KMS-11 (cell line): ENCODE measurements around the gene SPRR3.

Experiments used
- H2AFZ ChIP-seq: fragments of 200-600 bp; sonication (generic); 2 replicates; pipeline ENCODE4 v1.6.1; 2016; ENCODE audit warnings: antibody characterized with exemption, mixed run types, low read depth
- H3K27ac ChIP-seq: fragments of 200-600 bp; sonication (generic); 2 replicates; pipeline ENCODE4 v1.6.1; 2016; ENCODE audit warnings: mild to moderate bottlenecking, mixed run types
- H3K27me3 ChIP-seq: fragments of 200-600 bp; sonication (generic); 2 replicates; pipeline ENCODE4 v1.6.1; 2017; ENCODE audit warnings: mild to moderate bottlenecking, low read depth, mixed run types, moderate library complexity; ENCODE audit not compliant: insufficient read depth
- H3K36me3 ChIP-seq: fragments of 200-600 bp; sonication (generic); 2 replicates; pipeline ENCODE4 v1.6.1; 2017; ENCODE audit warnings: mild to moderate bottlenecking, mixed run types; ENCODE audit not compliant: insufficient read depth
- H3K4me1 ChIP-seq: fragments of 200-600 bp; sonication (generic); 2 replicates; pipeline ENCODE4 v1.6.1; 2016; ENCODE audit warnings: mild to moderate bottlenecking, low read depth, mixed run types; ENCODE audit not compliant: poor library complexity, severe bottlenecking
- H3K4me2 ChIP-seq: fragments of 200-600 bp; sonication (generic); 2 replicates; pipeline ENCODE4 v1.7.0; 2016; ENCODE audit warnings: mild to moderate bottlenecking, mixed run types
- H3K4me3 ChIP-seq: fragments of 200-600 bp; sonication (generic); IDR thresholded peaks from 2 replicates; pipeline ENCODE4 v1.6.1; 2017; ENCODE audit warnings: low read depth, low read length, mixed read lengths; ENCODE audit not compliant: insufficient read depth
- H3K79me2 ChIP-seq: fragments of 200-600 bp; sonication (generic); 2 replicates; pipeline ENCODE4 v1.6.1; 2016; ENCODE audit warnings: low read depth, mixed run types; ENCODE audit not compliant: insufficient read depth
- H3K9ac ChIP-seq: fragments of 200-600 bp; sonication (generic); 2 replicates; pipeline ENCODE4 v1.6.1; 2016; ENCODE audit warnings: mild to moderate bottlenecking, mixed run types
- H4K20me1 ChIP-seq: fragments of 200-600 bp; sonication (generic); 2 replicates; pipeline ENCODE4 v1.6.1; 2016; ENCODE audit warnings: mild to moderate bottlenecking, mixed run types; ENCODE audit not compliant: insufficient read depth
- TF ChIP-seq, protein P1 (sequence below): fragments of 200-600 bp; sonication (generic); conservative IDR thresholded peaks from 2 replicates; pipeline ENCODE4 v1.6.1; 2017; ENCODE audit warnings: low read depth, mild to moderate bottlenecking, antibody characterized with exemption, low read length, moderate library complexity, mixed read lengths

SPRR3 gene

DNA sequence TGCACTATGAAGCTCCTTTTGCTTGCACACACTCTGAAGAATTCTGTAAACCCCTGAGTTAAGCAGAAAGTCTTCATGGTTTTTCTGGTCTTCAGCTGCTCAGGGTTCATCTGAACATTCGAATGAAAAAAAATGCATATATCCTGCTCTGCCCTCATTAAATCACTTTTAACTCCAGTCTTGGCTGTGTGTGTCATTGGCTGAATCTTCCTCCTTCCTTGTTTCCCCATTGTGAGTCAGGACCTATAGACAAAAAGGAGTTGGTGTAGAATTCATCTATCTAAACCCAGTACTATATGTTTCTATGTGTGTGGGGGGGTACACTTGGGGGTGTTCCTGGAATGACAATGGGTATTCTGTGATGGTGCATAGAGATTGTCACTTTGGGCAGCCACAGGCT lies 22.9 kb downstream of the SPRR3 start:
- H3K27ac ChIP-seq: no peak overlapping the region
- no peak overlapping the region for H2AFZ ChIP-seq
- no peaks in the 10 kb centered on the region for H3K36me3 ChIP-seq
- no peaks in the 10 kb centered on the region for H3K4me1 ChIP-seq
- H4K20me1 ChIP-seq: no peaks in the 10 kb centered on the region
- H3K4me3 ChIP-seq: no peak overlapping the region
- H3K79me2 ChIP-seq: no peaks in the 10 kb centered on the region
- no peak overlapping the region for H3K9ac ChIP-seq
- no peaks in the 10 kb centered on the region for H3K27me3 ChIP-seq
- H3K4me2 ChIP-seq: no peak overlapping the region
- TF ChIP-seq, protein P1, sequence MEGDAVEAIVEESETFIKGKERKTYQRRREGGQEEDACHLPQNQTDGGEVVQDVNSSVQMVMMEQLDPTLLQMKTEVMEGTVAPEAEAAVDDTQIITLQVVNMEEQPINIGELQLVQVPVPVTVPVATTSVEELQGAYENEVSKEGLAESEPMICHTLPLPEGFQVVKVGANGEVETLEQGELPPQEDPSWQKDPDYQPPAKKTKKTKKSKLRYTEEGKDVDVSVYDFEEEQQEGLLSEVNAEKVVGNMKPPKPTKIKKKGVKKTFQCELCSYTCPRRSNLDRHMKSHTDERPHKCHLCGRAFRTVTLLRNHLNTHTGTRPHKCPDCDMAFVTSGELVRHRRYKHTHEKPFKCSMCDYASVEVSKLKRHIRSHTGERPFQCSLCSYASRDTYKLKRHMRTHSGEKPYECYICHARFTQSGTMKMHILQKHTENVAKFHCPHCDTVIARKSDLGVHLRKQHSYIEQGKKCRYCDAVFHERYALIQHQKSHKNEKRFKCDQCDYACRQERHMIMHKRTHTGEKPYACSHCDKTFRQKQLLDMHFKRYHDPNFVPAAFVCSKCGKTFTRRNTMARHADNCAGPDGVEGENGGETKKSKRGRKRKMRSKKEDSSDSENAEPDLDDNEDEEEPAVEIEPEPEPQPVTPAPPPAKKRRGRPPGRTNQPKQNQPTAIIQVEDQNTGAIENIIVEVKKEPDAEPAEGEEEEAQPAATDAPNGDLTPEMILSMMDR: no peak

DNA sequence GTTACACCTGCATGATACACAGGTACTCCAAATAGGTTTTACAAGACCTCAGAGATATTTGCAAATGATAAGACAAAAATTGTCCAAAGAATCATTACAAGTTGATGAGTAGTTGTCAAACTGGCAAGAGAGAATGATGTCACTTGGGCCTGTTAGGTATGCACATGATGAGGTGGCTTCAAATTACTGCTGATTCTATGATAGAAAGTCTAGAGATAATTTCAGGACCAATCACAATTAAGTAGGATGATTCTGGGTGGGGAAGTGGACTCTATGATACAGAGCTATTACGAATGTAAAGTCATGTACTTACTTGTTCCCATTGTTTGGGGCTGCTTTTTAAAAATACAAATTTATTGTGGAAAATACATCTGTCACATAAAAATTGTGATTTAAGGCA lies 24.2 kb downstream of the SPRR3 start:
- no peaks in the 10 kb centered on the region for H4K20me1 ChIP-seq
- H3K9ac ChIP-seq: no peak overlapping the region
- no peak overlapping the region for H3K27ac ChIP-seq
- H3K79me2 ChIP-seq: no peaks in the 10 kb centered on the region
- no peaks in the 10 kb centered on the region for H3K36me3 ChIP-seq
- no peak overlapping the region for H3K4me2 ChIP-seq
- no peak overlapping the region for H3K4me3 ChIP-seq
- H3K27me3 ChIP-seq: no peaks in the 10 kb centered on the region
- TF ChIP-seq, protein P1: no peak
- no peaks in the 10 kb centered on the region for H3K4me1 ChIP-seq
- no peak overlapping the region for H2AFZ ChIP-seq

DNA sequence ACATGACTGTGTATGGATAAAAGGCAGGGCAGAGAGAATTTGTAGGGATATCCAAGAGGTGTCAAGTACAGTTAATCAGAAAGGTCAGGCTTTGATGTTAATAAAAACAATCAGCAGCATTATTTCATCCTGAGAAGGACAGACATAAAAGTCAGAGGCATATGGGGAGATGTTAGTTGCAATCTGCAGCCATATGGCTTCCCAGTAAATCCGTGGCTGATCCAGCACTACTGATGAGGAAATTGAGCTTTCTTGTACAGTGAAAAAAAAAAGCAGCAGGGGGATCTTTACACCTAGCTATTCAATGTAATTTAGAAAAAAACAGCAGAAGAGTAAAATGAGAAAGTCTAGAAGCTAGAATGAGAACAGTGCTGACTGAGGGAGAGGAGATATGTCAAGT lies 27.2 kb downstream of the SPRR3 start:
- no peak overlapping the region for H3K27ac ChIP-seq
- no peak overlapping the region for H2AFZ ChIP-seq
- H3K36me3 ChIP-seq: no peaks in the 10 kb centered on the region
- no peaks in the 10 kb centered on the region for H3K4me1 ChIP-seq
- H3K79me2 ChIP-seq: no peaks in the 10 kb centered on the region
- H3K9ac ChIP-seq: no peak overlapping the region
- no peaks in the 10 kb centered on the region for H3K27me3 ChIP-seq
- no peak overlapping the region for H3K4me2 ChIP-seq
- no peaks in the 10 kb centered on the region for H4K20me1 ChIP-seq
- H3K4me3 ChIP-seq: no peak overlapping the region
- TF ChIP-seq, protein P1: no peak

DNA sequence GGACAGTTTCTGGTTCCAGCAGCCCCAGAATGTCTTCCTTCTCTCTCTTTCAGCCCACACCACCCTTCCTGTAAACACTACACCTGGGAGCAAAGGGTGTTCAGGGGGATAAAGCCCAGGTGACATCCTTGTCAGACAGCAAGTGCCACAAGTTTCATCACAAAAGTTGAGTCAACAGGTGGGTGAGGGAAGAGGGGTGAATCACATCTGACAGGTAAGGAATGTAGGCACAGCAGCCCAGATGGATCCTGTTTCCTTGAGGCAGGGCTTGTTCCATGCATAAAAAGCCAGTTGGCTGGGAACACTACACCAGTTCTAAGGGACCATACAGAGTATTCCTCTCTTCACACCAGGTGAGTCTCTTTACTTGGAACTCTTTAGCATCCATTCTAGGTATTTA lies 29.3 kb downstream of the SPRR3 start, which contains the start of gene SPRR1B:
Gene SPRR1B, plus strand, starts transcription at position 309 of the 400 bp plus-strand sequence. CDS start 1,143 bp downstream, outside the sequence.
- Histone ChIP-seq H3K27me3 (no peaks in the 10 kb centered on the region), H3K4me3 (no peak within 1 kb of the TSS), H3K36me3 (no peaks in the 10 kb centered on the region), H3K4me1 (no peaks in the 10 kb centered on the region), H3K4me2 (no peak within 1 kb of the TSS), H3K79me2 (no peaks in the 10 kb centered on the region), H3K27ac (no peak within 1 kb of the TSS), H3K9ac (no peak within 1 kb of the TSS), H4K20me1 (no peaks in the 10 kb centered on the region), H2AFZ (no peak within 1 kb of the TSS)
- TF ChIP-seq, protein P1: no peak
